Breast epithelium (tissue), 4 donors: ENCODE results near the gene LINGO3. TPM values are rescaled to one million over a fixed set of nuclear protein-coding genes. Genes with fewer than 3 reads are reported as not detected.
A peak's percentile ranks its signal among the peaks of the same experiment; 100 is the strongest.

ENCODE experiments used
- DNase-seq, 2 donors: peaks; one replicate each; pipeline ENCODE4 v3.0.0-alpha.2; 2019; ENCODE audit warnings: low spot score in 2 of 2
- H3K27ac ChIP-seq, 2 donors: fragments of 200-600 bp; sonication (generic) in 1 of 2; one replicate each; pipeline ENCODE4 v1.5.1; 2016 to 2019; ENCODE audit warnings: mild to moderate bottlenecking in 1 of 2
- H3K27me3 ChIP-seq, 2 donors: fragments of 200-600 bp; sonication (generic) in 1 of 2; one replicate each; pipeline versions ENCODE4 v1.5.1 to v1.6.0; 2017 to 2019; ENCODE audit warnings: control low read depth in 1 of 2, mild to moderate bottlenecking in 1 of 2
- H3K36me3 ChIP-seq: fragments of 200-600 bp; one replicate; pipeline ENCODE4 v1.5.1; 2019
- H3K4me1 ChIP-seq, 2 donors: fragments of 200-600 bp; sonication (generic); one replicate each; pipeline ENCODE4 v1.5.1; 2016 to 2019; ENCODE audit warnings: control low read depth in 1 of 2
- H3K4me3 ChIP-seq, 3 donors: fragments of 200-600 bp; sonication (generic); 1 replicate in 2 of 3; 2 replicates in 1 of 3; pipeline ENCODE4 v1.5.1; 2016 to 2019; ENCODE audit warnings: mild to moderate bottlenecking in 3 of 3, moderate library complexity in 2 of 3
- H3K9me3 ChIP-seq, 2 donors: fragments of 200-600 bp; sonication (generic) in 1 of 2; one replicate each; pipeline ENCODE4 v1.5.1; 2016 to 2019; ENCODE audit warnings: control low read depth in 1 of 2
- CTCF ChIP-seq, 3 donors: fragments of 450-650 bp; IDR thresholded peaks; one replicate each; pipeline ENCODE4 v1.5.1; 2016 to 2017; ENCODE audit warnings: antibody characterized with exemption in 3 of 3, mild to moderate bottlenecking in 3 of 3, moderate library complexity in 3 of 3
- POLR2A ChIP-seq: fragments of 450-650 bp; IDR thresholded peaks from one replicate; pipeline ENCODE4 v1.6.1; 2016; ENCODE audit warnings: antibody characterized with exemption, mild to moderate bottlenecking, moderate library complexity
- POLR2AphosphoS5 ChIP-seq, 3 donors: sonication (generic); formaldehyde crosslinking; IDR thresholded peaks; one replicate each; pipeline ENCODE4 v1.6.1; 2017; ENCODE audit warnings: antibody characterized with exemption in 3 of 3
- intact Hi-C: fragments of 100-400 bp; cut with DNase I; formaldehyde crosslinking; loops from one replicate; pipeline ENCODE4 v1.15.1; 2023; ENCODE audit warnings: low total_unique reads
- total RNA-seq, 3 donors: library from RNA; depleted of rRNA; stranded (reverse); fragments of >200 nt; gene quantifications; one replicate each; pipeline ENCODE4 v1.1.0, GENCODE V29; 2016

The LINGO3 gene
- total RNA-seq, 3 donors from 2014 or later, result 0.16 to 0.33 TPM; not detected in 1

- H3K9me3 ChIP-seq, result no peaks in the 10 kb centered on the region
- intact Hi-C loops, result no loop called here
- H3K27ac ChIP-seq, result peak overlapping the region in 1 of 2 donors; percentile 5
- no peak for TF ChIP-seq POLR2AphosphoS5 (IDR thresholded peaks at IDR 0.05)
- no peak for TF ChIP-seq POLR2A
- TF ChIP-seq CTCF (IDR thresholded peaks at IDR 0.05), result no peak
- DNase-seq, result no peak
- peak overlapping the region; percentile 32 to 66 (median 45) for H3K4me3 ChIP-seq
- H3K4me1 ChIP-seq, result peaks cover 12 to 21% of the 10 kb centered on the region in 2 donors
- no peaks in the 10 kb centered on the region for H3K36me3 ChIP-seq
- H3K27me3 ChIP-seq, result peaks cover 12 to 43% of the 10 kb centered on the region in 2 donors
These were observed 18.1 kb downstream of the LINGO3 start for GRCh38 chr19:2289714-2290435.

- no peaks in the 10 kb centered on the region for H3K36me3 ChIP-seq
- intact Hi-C loops, result no loop called here
- TF ChIP-seq POLR2AphosphoS5 (IDR thresholded peaks at IDR 0.05) (no peak), POLR2A (no peak), CTCF (IDR thresholded peaks at IDR 0.05) (no peak)
- no peaks in the 10 kb centered on the region for H3K9me3 ChIP-seq
- no peak for DNase-seq
- H3K27me3 ChIP-seq, result peaks cover 12 to 43% of the 10 kb centered on the region in 2 donors
- peak overlapping the region; percentile 32 to 66 (median 45) for H3K4me3 ChIP-seq
- H3K4me1 ChIP-seq, result peaks cover 12 to 21% of the 10 kb centered on the region in 2 donors
- H3K27ac ChIP-seq, result no peak overlapping the region
These were observed 18.9 kb downstream of the LINGO3 start for GRCh38 chr19:2288818-2289713.

- Histone ChIP-seq H3K9me3 (no peaks in the 10 kb centered on the region), H3K36me3 (no peaks in the 10 kb centered on the region), H3K27ac (no peak overlapping the region), H3K27me3 (peaks cover 12 to 43% of the 10 kb centered on the region in 2 donors), H3K4me1 (peaks cover 12 to 21% of the 10 kb centered on the region in 2 donors), H3K4me3 (no peak overlapping the region)
- no peak for DNase-seq
- TF ChIP-seq POLR2AphosphoS5 (IDR thresholded peaks at IDR 0.05), result no peak
- TF ChIP-seq POLR2A, result no peak
- TF ChIP-seq CTCF (IDR thresholded peaks at IDR 0.05), result no peak
- intact Hi-C loops, result no loop called here
These were observed 19.6 kb downstream of the LINGO3 start for GRCh38 chr19:2288338-2288817.

DNA sequence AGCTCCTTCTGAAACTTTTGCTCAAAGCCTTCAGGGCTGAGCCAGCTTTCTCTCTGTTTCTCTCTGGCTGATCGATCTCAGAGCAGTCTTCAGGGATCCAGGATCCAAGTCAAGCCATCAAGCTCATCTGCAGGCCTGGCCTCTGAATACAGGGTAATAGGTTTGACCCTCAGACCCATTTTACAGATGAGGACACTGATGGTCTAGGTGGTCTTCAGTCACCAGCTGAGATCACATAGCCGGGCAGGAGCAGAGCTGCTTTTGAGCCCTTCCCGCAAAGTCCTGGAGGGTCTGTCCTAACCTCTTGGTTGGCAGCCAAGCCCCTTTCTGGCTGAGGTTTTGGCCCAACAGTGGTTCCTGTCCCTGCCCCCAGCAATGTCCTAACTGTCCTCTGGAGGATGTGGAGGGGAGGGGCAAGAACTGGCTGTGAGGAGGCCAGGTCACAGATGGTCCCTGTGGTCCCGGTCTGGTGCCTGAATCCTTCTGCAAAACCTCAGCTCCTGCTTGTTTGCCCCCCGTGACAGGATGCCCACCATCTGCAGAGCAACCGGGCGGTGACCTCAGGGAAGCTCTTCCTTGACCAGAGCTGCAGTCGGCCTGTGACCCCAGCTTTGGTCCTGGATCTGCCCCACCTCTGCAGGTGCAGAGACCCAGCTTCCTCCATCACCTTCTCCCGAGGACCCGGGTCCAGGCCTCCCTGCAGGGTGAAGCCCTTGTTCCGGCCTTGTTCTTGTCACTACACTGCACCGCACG lies 20.2 kb downstream of the LINGO3 start:
- TF ChIP-seq CTCF (IDR thresholded peaks at IDR 0.05) (no peak), POLR2AphosphoS5 (IDR thresholded peaks at IDR 0.05) (no peak), POLR2A (no peak)
- Histone ChIP-seq H3K36me3 (no peaks in the 10 kb centered on the region), H3K27ac (no peak overlapping the region), H3K9me3 (no peaks in the 10 kb centered on the region), H3K4me3 (no peak overlapping the region), H3K27me3 (peaks cover 12 to 40% of the 10 kb centered on the region in 2 donors), H3K4me1 (peaks cover 12 to 21% of the 10 kb centered on the region in 2 donors)
- no peak for DNase-seq
- intact Hi-C loops, result no loop called here
